Left forelimb (tissue), 1 donor: ENCODE results near the gene ESR2.
"Not testable (repeated sequence)": the region's sequence is repeated elsewhere in the genome, so short reads cannot be mapped to it uniquely, and the experiment has no call there.

ENCODE experiments used
- DNase-seq: peaks from one replicate; pipeline ENCODE4 v3.0.0-alpha.2; 2018; ENCODE audit warnings: low spot score

Gene ESR2

DNA sequence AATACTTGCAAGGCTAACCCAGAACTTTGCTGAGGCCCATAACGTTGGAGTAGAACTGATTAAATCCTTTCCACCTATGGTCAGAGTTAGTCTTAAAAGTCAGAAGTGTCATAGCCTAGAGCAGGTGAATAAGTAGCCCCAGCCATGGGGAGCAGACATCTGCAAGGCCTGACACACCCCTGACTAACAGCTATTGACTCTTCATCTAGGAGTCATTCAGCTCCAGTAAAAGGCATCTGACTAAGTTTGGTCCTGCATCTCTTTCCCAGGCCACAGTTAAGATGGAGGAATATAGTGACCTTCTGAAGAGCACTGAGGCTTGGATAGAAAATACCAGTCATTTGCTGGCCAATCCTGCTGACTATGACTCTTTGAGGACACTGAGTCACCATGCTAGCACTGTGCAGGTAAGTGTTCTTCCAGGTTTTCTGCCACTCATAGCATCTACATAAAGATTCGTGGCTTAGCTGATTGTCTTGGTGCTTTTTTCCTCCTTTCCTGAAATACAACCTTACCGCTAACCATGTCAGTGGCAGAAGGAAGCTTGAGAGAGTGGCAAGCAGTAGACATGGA, 212.9 kb downstream of the ESR2 start:
- DNase-seq, result no peak

DNA sequence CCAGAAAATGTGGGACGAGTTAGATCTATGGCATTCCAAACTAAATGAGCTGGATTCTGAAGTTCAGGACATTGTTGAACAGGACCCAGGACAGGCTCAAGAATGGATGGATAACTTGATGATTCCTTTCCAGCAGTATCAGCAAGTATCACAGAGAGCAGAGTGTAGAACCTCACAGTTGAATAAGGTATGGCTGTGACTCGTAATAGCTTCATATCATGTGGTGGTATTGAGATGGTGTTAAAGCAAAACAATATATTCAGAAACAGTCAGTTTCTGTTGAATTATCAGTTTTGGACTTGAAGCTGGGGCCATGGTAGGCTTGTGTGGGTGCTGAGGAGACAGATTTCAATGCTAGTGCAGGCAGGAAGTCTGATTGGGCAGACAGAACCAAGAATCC, 213.7 kb downstream of the ESR2 start:
- no peak for DNase-seq

DNA sequence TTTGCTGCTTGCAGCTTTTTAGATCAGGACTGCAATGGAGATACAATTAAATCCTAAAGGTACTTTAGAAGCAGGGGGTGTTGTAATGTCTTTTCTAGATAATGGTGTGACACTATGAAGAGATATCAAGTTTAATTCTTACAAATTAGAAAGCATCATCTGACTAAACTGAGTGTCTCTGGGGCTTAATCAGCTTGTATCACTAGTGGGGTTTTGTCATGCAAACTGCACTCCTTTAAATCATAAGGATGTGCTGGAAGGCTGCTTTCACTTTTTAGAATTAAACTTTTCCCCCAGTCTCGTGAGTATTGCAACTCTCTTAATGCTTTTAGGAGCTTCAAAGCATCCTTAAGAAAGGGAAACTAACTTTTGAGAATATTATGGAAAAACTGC, 218.6 kb downstream of the ESR2 start:
- no peak for DNase-seq

DNA sequence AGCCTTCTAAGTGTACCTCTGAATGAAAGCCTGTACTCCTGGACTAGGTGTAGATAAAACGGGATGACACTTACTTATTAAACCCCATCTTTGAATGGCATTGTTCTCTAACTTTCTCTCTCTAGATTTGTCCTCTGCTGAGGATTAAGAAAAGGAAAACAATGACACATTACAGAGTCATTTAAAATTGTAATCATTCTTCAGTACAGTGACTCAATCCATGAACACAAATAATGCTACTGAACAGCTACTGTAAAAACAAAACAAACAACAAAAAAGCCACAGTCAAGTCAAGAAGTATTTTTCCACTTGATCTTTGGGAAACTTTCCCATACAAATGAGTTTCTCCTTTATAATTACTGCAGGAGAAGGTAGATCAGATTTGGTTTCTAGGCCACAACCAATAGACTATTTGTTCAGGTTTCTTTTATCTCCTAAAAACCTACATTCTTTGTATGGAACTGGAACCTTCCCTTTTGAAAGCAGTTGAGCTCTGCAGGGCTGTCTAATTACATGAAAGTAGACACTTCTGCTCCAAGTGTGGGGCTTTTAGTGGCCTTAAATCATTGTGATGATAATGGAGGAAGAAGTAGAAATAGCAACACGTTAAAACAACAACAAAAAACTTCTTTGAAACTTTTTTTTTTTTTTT, 219.1 kb downstream of the ESR2 start:
- no peak for DNase-seq

DNA sequence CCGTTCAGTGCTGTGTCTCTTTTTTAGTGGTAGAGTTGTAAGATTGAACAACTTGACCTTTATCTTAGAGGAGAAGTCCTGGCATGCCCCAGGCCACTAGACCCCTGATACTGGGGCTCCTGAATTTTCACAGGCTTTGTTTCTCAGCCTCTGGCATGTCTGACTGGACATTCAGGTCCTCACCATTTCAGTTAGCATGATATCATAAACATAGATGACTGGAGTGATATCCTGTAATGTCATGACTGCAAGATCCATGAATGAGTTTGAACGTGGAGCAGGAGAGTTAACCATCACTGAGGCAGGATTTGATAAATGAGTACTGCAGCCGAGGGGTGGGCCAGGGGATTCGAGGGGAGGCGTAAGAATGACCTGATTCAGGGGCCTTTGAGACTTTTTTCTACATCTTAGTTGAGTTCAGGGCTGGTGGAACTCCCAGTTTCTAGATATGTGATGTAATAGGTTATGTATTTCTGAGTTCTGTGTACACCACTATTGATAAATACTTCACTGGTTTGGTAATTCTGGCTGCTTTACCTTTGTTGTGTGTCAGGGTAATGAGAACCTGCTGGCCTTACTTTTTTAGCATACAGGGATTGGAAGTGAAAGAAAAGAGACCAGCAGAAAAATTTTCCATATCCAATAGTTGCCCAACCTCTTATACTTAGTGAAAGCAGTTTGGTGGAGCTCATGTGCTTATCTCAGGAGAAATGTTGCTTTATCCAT, 224.4 kb downstream of the ESR2 start:
- DNase-seq, result no peak

DNA sequence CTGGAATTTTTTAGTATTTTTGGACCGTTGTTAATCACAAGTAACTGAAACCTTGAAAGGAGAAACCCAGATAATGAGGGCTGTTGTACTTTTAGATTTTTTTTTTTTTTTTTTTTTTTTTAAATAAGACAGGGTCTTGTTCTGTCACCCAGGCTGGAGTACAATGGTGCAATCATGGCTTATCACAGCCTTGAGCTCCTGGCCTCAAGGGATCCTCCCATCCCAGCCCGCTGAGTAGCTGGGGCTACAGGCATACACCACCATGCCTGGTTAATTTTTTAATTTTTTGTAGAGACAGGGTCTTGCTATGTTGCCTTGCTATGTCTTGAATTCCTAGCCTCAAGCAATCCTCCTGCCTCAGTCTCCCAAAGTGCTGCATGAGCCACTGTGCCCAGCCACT, 229.7 kb downstream of the ESR2 start:
- no peak for DNase-seq

DNA sequence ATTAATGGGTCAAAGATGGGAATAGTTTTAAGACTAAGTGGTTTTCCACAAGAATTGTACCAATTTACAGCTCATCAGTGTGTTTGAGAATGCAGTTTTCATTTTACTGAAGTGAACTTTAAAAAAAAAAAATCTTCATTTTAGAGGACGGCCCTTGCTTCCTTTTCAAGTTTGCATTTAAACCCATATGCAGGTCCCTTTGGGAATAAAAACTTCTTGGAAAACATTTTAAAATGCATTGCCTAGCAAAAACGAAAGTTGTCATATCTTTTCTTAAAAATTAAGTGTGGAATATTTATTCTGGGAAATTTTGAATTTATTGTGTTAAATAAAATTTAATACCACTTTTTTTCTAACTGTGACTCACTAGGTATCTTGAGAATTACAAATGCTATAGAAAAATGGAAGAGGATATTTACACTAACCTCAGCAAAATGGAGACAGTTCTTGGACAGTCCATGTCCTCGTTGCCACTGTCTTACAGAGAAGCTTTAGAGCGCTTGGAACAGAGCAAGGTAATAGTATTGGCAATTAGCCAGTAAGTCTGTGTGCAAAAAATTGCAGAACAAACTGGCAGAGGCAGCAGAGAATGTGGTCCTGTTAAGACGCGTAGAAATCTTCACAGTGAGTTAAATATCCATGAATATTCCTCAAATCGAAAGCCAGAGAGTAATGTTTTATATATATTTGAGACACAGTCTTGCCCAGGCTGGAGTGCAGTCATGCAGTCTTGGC, 231.6 kb downstream of the ESR2 start:
- no peak for DNase-seq

DNA sequence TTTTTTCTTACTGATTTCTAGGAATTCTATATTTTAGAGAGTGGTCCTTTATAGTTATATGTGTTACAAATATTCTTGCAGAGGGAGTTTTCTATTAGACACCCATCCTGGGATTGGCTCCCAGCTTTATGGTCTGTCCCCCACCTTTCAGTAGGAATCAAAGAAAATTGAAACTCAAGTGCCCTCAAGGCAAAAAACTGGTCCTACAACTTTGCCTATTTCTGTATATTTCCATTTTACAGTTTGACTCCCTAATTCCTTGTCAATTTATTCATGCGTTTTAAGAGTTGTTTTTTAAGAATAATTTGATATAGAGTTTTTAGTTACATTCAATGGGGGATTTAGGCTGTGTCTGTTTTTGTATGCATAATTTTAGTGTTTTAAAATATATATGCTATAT, 232.5 kb downstream of the ESR2 start:
- DNase-seq, result no peak

DNA sequence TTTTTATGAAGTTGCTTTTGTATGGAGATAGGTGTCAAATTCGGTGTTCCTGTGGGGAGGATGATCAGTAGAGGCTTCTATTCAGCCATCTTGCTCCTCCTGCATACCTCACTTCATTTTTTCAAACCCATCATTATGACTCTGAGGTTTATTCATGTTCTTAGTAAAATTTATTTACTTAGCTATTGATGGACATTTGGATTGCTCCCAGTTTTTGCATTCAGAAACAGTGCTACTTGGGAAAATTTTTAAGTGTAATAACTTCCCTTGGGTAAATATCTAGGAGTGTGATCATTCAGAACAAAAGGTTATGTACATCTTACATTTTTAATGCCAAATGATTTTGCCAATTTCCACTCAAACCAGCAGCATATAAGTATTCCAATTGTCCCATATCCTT, 233.1 kb downstream of the ESR2 start:
- DNase-seq, result no peak

DNA sequence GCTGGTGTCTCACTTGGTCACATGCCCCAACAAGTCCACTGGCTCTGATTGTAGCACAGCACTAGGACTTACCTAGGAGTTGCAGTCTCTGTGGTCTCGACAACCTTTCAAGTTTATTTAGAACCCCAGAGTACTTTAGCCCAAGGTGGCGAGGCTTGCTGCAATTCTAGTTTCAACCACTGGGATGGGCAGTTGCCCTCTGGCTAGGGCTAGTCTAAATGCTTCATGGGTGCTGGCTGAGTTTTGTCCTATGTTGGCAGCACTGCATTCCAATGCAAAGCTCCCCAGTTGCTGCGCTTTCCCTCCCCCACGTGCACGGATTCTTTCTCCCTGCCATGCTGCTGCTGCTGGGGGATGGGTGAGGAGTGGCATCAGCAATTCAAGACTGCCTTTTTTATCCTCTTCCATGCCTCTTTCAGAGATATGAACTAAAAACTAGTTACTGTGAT, 233.5 kb downstream of the ESR2 start:
- DNase-seq, result no peak

DNA sequence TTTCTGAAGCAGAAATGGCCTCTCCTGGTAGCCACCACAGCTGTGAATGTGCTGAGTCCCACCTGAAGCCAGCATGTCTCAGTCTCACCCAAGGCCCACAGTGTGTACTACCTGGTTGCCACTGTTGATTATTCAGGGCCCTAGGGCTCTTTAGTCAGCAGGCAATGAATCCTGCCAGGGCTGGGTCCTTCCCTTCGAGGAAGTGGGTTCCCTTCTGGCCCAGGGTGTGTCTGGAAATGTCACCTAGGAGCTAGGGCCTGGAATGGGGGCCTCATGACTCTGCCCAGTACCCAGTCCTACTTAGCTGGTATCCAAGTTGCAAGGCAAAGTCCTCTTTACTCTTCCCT, 234.0 kb downstream of the ESR2 start:
- no peak for DNase-seq

DNA sequence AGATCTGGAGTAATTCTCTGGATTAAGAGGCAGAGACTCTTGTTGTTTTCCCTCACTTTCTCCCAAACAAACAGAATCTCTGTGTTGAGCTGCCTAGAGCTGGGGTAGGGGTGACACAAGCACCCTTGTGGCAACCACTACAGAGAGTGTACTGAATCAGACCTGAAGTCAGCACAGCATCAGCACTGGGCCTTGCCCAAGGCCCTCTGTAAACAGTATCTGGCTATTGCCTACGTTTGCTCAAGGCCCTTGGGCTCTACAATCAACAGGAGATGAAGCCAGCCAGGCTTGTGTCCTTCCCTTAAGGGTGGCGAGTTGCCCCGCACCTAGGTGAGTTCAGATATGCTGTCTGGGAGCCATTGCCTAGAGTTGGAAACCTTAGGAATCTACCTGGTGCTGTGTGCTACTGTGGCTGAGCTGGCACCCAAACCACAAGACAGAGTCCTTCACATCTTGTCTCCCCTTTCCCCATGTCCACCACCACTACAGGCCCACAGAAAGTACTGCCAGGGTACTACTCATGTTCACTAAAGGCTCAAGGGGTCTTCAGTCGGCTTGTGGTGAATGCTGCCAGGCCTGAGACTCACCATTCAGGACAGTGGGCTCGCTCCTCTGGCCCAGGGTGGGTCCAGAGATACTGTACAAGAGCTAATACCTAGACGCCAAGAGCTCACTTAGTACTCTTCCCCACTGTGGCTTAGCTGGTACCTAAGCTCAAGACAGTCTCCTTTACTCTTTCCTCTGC, 234.5 kb downstream of the ESR2 start:
- no peak for DNase-seq

DNA sequence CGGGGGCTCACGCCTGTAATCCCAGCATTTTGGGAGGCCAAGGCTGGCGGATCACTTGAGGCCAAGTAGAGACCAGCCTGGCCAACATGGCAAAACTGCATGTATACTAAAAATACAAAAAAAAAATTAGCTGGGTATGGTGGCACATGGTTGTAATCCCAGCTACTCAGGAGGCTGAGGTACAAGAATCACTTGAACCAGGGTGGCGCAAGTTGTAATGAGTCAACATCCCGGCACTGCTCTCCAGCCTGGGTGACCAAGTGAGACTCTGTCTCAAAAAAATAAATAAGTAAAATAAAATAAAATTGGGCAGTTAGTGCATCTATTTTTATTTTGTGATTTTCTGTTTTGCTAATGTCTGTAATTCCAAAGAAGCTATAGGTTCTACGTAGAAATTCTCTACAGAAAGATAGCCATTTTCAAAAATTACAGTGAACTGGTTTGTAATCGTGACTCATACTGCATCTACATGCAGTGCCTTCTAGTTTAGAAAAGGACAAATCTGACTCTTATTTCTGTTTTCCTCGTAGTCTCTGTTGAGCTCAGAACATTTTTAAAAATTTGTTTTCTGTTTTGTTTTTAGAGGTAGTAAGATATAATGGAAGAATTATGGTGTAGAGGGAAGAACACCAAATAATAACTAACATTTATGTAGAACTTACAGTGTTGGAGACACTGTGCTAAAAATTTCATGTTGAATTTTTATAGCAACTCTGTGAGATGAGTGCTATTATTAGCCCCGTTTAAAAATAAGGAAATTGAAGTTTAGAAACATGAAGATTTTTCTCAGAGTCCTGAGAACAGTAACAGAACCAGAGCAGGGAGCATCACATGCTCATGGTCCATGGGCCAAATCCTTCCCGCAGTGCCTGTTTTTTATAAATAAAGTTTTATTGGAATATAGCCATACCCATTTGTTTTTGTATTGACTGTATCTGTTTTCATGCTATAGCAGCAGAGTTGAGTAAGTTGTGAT, 240.2 kb downstream of the ESR2 start:
- DNase-seq, result no peak

DNA sequence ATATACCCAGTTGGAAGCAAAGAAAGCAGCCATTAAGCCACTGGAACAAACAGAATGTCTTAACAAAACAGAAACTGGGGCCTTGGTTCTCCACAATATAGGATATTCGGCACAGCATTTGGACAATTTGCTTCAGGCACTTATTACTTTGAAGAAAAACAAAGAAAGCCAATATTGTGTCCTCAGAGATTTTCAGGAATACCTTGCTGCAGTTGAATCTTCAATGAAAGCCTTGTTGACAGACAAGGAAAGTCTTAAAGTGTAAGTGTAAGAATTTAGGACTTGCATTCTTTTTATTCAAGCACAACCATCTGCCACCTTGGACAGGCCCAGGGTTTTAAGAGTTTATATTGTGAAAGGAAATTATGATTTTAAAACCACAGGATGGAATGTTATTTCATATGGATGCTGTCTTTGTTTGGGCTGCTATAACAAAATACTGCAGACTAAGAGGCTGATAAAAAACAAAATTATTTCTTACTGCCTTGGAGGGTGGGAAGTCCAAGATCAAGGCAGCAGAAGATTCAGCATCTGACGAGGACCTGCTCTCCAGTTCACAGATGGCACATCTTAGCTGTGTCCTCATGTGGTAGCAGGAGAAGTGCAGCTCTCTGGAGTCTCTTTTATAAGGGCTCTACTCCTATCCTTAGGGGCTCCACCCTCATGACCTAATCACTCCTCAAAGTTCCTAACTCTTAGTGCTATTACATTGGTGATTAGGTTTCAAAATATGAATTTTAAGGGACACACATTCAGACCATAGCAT, 244.4 kb downstream of the ESR2 start:
- no peak for DNase-seq

DNA sequence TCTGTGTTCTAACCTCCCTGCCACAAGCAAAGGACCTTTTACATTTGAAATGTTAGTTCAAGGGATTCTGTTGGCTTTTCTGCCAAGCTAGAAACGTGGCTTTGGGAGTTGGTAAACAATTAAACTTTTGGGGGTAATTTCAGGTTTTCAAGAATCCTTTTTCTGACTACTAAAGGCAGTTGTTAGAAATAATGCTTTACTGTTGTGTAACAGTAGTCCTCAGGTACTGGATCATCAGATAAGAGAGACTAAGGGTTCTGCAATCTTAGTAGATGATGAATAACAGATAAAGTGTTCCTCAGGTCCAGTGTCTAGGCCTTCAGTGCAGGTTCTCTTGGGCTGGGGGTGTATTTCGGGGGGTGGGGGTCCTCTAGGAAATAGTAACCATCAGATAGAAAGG, 249.1 kb downstream of the ESR2 start:
- DNase-seq, result no peak

DNA sequence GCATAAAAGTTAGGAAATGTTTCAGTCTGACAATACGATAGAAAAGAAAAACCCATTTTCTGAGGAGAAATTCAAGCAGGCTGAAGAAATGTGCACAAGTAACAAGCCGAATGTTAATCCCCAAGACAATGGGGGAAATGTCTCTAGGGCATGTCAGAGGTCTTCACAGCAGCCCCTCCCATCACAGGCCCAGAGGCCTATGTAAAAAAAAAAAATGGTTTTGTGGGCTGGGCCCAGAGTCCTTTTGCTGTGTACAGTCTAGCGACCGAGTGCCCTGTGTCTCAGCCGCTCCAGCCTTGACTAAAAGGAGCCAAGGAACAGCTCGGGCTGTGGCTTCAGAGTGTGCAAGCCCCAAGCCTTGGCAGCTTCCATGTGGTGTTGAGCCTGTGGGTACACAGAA, 250.9 kb downstream of the ESR2 start:
- not testable (repeated sequence) for DNase-seq

DNA sequence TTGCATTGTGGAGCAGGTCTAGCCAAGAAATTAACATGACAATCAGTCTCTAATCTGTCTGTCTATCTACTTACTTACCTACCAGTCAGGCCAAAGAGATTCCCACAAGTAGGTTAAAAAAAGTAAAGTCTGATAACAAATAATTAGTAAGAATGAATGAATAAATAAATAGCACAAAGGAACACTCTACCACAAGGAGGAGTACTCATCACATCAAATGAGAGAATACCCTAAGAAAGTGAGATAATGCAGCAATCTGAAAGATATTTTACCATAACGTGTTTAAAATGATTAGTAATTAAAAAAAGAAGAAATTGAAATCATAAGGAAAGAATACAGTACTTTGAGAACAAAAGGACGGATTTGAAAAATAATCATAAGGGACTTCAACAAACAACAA, 254.1 kb downstream of the ESR2 start:
- no peak for DNase-seq

DNA sequence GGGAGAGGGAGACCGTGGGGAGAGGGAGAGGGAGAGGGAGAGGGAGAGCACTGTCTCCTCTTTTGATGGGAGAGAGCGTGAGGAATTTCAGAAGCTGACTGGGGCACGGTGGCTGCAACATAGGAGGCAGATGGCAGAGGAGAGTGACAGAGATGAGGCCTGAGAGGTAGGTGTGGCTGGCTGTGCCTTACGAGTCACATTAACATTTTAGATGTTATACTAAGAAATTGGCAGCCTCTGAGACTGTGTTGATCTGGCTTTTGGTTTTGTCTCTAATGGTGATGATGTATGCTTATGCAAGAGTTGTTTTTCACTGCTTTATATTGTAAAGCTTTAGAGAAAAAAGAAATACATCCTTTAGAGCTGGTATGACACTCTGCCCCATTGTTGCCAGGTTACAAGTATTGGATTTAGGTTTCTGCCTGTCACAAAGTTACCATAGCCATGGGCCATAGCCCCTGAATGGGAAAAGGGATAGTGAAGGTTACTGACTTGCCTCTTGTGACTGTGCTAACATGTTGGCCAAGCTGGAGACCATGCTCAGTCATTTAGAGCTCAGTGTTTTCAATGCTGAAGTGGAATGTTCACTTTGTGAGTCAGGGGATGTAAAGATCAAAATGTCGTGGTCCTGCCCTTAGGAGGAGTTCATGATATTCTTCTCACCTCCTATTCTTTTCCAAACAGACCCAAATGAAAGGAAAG, 255.2 kb downstream of the ESR2 start:
- no peak for DNase-seq

DNA sequence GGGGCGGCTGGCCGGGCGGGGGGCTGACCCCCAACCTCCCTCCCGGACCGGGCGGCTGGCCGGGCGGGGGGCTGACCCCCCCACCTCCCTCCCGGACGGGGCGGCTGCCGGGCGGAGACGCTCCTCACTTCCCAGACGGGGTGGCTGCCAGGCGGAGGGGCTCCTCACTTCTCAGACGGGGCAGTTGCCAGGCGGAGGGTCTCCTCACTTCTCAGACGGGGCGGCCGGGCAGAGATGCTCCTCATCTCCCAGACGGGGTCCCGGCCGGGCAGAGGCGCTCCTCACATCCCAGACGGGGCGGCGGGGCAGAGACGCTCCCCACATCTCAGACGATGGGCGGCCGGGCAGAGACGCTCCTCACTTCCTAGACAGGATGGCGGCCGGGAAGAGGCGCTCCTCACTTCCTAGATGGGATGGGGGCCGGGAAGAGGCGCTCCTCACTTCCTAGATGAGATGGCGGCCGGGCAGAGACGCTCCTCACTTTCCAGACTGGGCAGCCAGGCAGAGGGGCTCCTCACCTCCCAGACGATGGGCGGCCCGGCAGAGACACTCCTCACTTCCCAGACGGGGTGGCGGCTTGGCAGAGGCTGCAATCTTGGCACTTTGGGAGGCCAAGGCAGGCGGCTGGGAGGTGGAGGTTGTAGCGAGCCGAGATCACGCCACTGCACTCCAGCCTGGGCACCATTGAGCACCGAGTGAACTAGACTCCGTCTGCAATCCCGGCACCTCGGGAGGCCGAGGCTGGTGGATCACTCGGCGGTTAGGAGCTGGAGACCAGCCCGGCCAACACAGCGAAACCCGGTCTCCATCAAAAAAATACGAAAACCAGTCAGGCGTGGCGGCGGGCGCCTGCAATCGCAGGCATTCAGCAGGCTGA, 256.1 kb downstream of the ESR2 start:
- DNase-seq, result not testable (repeated sequence)
